Smooth muscle cell (in vitro differentiated cells): ENCODE results near the gene UNC79. TPM values are rescaled to one million over a fixed set of nuclear protein-coding genes. Genes with fewer than 3 reads are reported as not detected.

ENCODE experiments used
- DNase-seq: peaks from one replicate; lab custom pipeline; 2025; ENCODE audit not compliant: unreplicated experiment; lab: John Stamatoyannopoulos, UW
- H2AFZ ChIP-seq: fragments of 200-600 bp; sonication (generic); 2 replicates; pipeline ENCODE4 v1.6.0; 2016; ENCODE audit warnings: antibody characterized with exemption, low read depth, mild to moderate bottlenecking
- H3F3A ChIP-seq: fragments of 200-600 bp; sonication (generic); 2 replicates; pipeline ENCODE4 v1.6.0; 2017; ENCODE audit warnings: antibody characterized with exemption, low read depth
- H3K27ac ChIP-seq: fragments of 200-600 bp; sonication (generic); 2 replicates; pipeline ENCODE4 v1.5.1; 2016; ENCODE audit warnings: low read depth, mild to moderate bottlenecking
- H3K27me3 ChIP-seq: fragments of 200-600 bp; sonication (generic); 2 replicates; pipeline ENCODE4 v1.6.1; 2016; ENCODE audit warnings: low read depth, mild to moderate bottlenecking
- H3K36me3 ChIP-seq: fragments of 200-600 bp; sonication (generic); 2 replicates; pipeline ENCODE4 v1.5.1; 2016; ENCODE audit warnings: low read depth
- H3K4me1 ChIP-seq: fragments of 200-600 bp; sonication (generic); 2 replicates; pipeline ENCODE4 v1.5.1; 2016; ENCODE audit warnings: low read depth
- H3K4me2 ChIP-seq: fragments of 200-600 bp; sonication (generic); 2 replicates; pipeline ENCODE4 v1.6.0; 2016; ENCODE audit warnings: mild to moderate bottlenecking
- H3K4me3 ChIP-seq: fragments of 200-600 bp; sonication (generic); 2 replicates; pipeline ENCODE4 v1.5.1; 2016; ENCODE audit warnings: mild to moderate bottlenecking
- H3K79me2 ChIP-seq: fragments of 200-600 bp; sonication (generic); 2 replicates; pipeline ENCODE4 v1.6.0; 2016; ENCODE audit warnings: low read depth, mild to moderate bottlenecking
- H3K9ac ChIP-seq: fragments of 200-600 bp; sonication (generic); 2 replicates; pipeline ENCODE4 v1.6.0; 2016; ENCODE audit warnings: low read depth
- H3K9me3 ChIP-seq: fragments of 200-600 bp; sonication (generic); replicated peaks from 2 replicates; pipeline ENCODE4 v1.5.1; 2016; ENCODE audit warnings: low read depth
- H4K20me1 ChIP-seq: fragments of 200-600 bp; sonication (generic); 2 replicates; pipeline ENCODE4 v1.6.0; 2016; ENCODE audit warnings: low read depth
- WGBS: methylation state at CpG from one replicate; pipeline ENCODE4 v1.1.7; 2016; ENCODE audit warnings: low lambda C conversion rate; 5-methylcytosine and 5-hydroxymethylcytosine counted together
- polyA plus RNA-seq: library from polyadenylated mRNA; unstranded; fragments of >200 nt; fragmentation: Nextera tagmentation; extraction: Ambion mirVana; gene quantifications from 2 replicates; pipeline ENCODE4 v1.2.1, GENCODE V29; 2016
- total RNA-seq: library from RNA; depleted of rRNA; stranded (reverse); fragments of >200 nt; gene quantifications from 2 replicates; pipeline ENCODE4 v1.2.3, GENCODE V29; 2014
- TF ChIP-seq, protein P1 (sequence below): fragments of 200-600 bp; sonication (generic); IDR thresholded peaks from 2 replicates; pipeline ENCODE4 v1.5.1; 2017; ENCODE audit warnings: borderline replicate concordance, mild to moderate bottlenecking, antibody characterized with exemption; ENCODE audit not compliant: insufficient read depth, poor library complexity, severe bottlenecking

Gene UNC79
- total and polyA plus RNA-seq, 2 experiments from 2014 or later: 0.06 to 0.36 TPM

- H3K4me1 ChIP-seq: no peaks in the 10 kb centered on the region
- 88% methylated on average over 5 of the region's 5 CpGs for WGBS
- TF ChIP-seq, protein P1, sequence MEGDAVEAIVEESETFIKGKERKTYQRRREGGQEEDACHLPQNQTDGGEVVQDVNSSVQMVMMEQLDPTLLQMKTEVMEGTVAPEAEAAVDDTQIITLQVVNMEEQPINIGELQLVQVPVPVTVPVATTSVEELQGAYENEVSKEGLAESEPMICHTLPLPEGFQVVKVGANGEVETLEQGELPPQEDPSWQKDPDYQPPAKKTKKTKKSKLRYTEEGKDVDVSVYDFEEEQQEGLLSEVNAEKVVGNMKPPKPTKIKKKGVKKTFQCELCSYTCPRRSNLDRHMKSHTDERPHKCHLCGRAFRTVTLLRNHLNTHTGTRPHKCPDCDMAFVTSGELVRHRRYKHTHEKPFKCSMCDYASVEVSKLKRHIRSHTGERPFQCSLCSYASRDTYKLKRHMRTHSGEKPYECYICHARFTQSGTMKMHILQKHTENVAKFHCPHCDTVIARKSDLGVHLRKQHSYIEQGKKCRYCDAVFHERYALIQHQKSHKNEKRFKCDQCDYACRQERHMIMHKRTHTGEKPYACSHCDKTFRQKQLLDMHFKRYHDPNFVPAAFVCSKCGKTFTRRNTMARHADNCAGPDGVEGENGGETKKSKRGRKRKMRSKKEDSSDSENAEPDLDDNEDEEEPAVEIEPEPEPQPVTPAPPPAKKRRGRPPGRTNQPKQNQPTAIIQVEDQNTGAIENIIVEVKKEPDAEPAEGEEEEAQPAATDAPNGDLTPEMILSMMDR: no peak
These were observed 208.1 kb downstream of the UNC79 start for GRCh38 chr14:93638790-93639189.

GRCh38 chr14:93643127-93643526, 212.4 kb downstream of the UNC79 start:
- no peaks in the 10 kb centered on the region for H3K27me3 ChIP-seq
- H3K9me3 ChIP-seq: no peaks in the 10 kb centered on the region
- no peak overlapping the region for H2AFZ ChIP-seq
- H3K4me2 ChIP-seq: no peak overlapping the region
- WGBS: 51% methylated on average over 3 of the region's 3 CpGs
- DNase-seq: no peak
- no peaks in the 10 kb centered on the region for H3K36me3 ChIP-seq
- no peaks in the 10 kb centered on the region for H3F3A ChIP-seq
- H3K27ac ChIP-seq: no peak overlapping the region
- TF ChIP-seq, protein P1: no peak
- no peaks in the 10 kb centered on the region for H3K79me2 ChIP-seq
- no peak overlapping the region for H3K4me3 ChIP-seq
- no peaks in the 10 kb centered on the region for H3K4me1 ChIP-seq
- H4K20me1 ChIP-seq: no peaks in the 10 kb centered on the region
- H3K9ac ChIP-seq: no peak overlapping the region

More at GRCh38 chr14:93638790-93639189, 208.1 kb downstream of the UNC79 start:
- Histone ChIP-seq H3K79me2 (no peaks in the 10 kb centered on the region), H4K20me1 (no peaks in the 10 kb centered on the region), H3K4me3 (no peak overlapping the region), H3K4me2 (no peak overlapping the region), H3K27ac (no peak overlapping the region), H2AFZ (no peak overlapping the region), H3K36me3 (no peaks in the 10 kb centered on the region), H3K27me3 (no peaks in the 10 kb centered on the region), H3K9ac (no peak overlapping the region), H3F3A (no peaks in the 10 kb centered on the region), H3K9me3 (no peaks in the 10 kb centered on the region)
- no peak for DNase-seq

- Histone ChIP-seq H3K4me1 (no peaks in the 10 kb centered on the region), H3K79me2 (no peaks in the 10 kb centered on the region), H3F3A (no peaks in the 10 kb centered on the region)
These were observed 212.9 kb downstream of the UNC79 start for GRCh38 chr14:93643676-93644075.

DNA sequence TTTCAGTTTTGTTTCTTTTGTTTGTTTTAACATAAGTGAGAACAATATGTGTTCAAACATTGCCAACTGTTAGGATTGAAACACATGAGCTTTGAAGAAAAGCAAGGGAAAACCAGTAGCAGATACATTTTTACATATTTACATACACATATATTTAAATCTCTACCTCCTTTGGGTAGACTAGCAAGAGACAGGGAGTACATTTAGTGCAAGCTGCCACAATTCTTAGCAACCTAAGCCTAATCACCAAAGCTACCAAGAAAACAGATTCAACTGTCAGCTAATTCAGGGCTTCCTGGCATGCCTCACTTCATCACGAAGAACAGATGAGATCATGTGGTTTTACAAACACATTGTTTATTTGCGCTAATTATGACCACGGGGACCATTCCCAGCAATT, 214.5 kb downstream of the UNC79 start:
- no peaks in the 10 kb centered on the region for H4K20me1 ChIP-seq
- no peak for DNase-seq

More at GRCh38 chr14:93643676-93644075, 212.9 kb downstream of the UNC79 start:
- Histone ChIP-seq H3K9ac (no peak overlapping the region), H3K9me3 (no peaks in the 10 kb centered on the region), H3K4me2 (no peak overlapping the region), H3K27me3 (no peaks in the 10 kb centered on the region), H3K36me3 (no peaks in the 10 kb centered on the region), H3K27ac (no peak overlapping the region), H3K4me3 (no peak overlapping the region), H2AFZ (no peak overlapping the region), H4K20me1 (no peaks in the 10 kb centered on the region)
- TF ChIP-seq, protein P1: no peak
- WGBS: 78% methylated on average over 5 of the region's 5 CpGs
- DNase-seq: no peak

More for the DNA sequence above, 214.5 kb downstream of the UNC79 start:
- no peak overlapping the region for H3K4me3 ChIP-seq
- H3K79me2 ChIP-seq: no peaks in the 10 kb centered on the region
- H3K9me3 ChIP-seq: no peaks in the 10 kb centered on the region
- TF ChIP-seq, protein P1: no peak
- H3K4me1 ChIP-seq: no peaks in the 10 kb centered on the region
- H3K9ac ChIP-seq: no peak overlapping the region
- no peak overlapping the region for H3K27ac ChIP-seq
- H3K27me3 ChIP-seq: no peaks in the 10 kb centered on the region
- H3K36me3 ChIP-seq: no peaks in the 10 kb centered on the region
- no peaks in the 10 kb centered on the region for H3F3A ChIP-seq
- H2AFZ ChIP-seq: no peak overlapping the region
- 73% methylated on average over 3 of the region's 3 CpGs for WGBS
- no peak overlapping the region for H3K4me2 ChIP-seq
